Kidney epithelial cell (primary cell): Measurements from ENCODE around the gene ME2. TPM values are rescaled to one million over a fixed set of nuclear protein-coding genes. Genes with fewer than 3 reads are reported as not detected.
"Not testable (repeated sequence)": the region's sequence is repeated elsewhere in the genome, so short reads cannot be mapped to it uniquely, and the experiment has no call there.

Experiments
- DNase-seq: peaks from one replicate; pipeline ENCODE4 v3.0.0-alpha.2; 2010; ENCODE audit warnings: low read depth
- H3K27me3 ChIP-seq: 2 replicates; pipeline ENCODE4 v1.6.0; 2011; ENCODE audit warnings: low read length; ENCODE audit not compliant: control insufficient read depth, insufficient read depth
- H3K36me3 ChIP-seq: 2 replicates; pipeline ENCODE4 v1.5.1; 2011; ENCODE audit warnings: low read length; ENCODE audit not compliant: control insufficient read depth, insufficient read depth
- H3K4me3 ChIP-seq: 2 replicates; pipeline ENCODE4 v1.5.1; 2011; ENCODE audit warnings: low read depth, mild to moderate bottlenecking, control low read depth, low read length
- total RNA-seq: library from RNA; depleted of rRNA; stranded (reverse); fragments of >200 nt; gene quantifications from 2 replicates; pipeline ENCODE4 v1.2.3, GENCODE V29; 2015
- TF ChIP-seq, protein P1 (sequence below): IDR thresholded peaks from 2 replicates; pipeline ENCODE4 v1.5.1; 2011; ENCODE audit warnings: mild to moderate bottlenecking, moderate library complexity, low read length, control low read depth, inconsistent platforms; ENCODE audit not compliant: insufficient read depth, poor library complexity, severe bottlenecking

Gene ME2
- total RNA-seq, 1 donor from 2014 or later: 72.4 TPM

DNA sequence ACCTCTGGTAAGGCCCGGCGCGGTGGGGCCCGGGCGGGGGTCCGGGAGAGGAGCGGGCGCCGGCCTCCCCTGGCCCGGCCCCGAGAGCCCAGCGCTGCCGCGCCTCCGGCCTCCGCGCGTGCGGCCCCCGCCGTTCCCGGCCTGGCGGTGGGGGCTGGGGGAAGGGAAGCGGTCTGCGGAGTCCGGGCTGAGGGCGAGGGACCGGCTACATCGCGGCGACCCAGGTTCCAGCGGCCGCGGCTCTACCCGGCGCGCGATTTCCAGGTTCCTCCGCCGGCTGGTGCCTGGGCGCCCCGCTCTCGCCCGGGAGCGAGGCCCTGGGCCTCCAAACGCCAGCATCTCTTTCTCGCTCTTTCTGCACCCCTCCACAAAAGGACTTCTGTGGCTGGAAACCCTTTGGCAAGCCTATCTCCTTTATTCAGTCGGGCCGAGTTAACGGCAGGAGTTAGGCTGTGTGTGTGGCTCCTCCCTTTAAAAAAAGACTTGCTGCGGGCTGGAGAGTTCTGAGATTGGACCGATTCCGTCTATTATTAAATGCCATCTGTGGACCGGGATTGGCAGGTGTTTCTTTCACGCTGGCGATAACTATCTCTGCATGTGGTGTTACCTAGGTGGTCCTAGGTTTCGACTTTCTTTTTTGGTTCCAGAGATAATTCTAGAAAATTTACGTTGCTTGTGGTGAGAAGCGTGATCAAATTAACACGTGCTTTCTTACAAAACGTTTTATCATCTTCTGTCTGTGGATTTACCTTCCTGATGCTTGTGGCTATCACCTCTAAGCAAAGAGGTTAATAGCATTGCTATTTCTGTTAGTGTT, 592 bp downstream of the ME2 start:
- no peaks in the 10 kb centered on the region for H3K27me3 ChIP-seq
- H3K36me3 ChIP-seq: no peaks in the 10 kb centered on the region
- TF ChIP-seq, protein P1, sequence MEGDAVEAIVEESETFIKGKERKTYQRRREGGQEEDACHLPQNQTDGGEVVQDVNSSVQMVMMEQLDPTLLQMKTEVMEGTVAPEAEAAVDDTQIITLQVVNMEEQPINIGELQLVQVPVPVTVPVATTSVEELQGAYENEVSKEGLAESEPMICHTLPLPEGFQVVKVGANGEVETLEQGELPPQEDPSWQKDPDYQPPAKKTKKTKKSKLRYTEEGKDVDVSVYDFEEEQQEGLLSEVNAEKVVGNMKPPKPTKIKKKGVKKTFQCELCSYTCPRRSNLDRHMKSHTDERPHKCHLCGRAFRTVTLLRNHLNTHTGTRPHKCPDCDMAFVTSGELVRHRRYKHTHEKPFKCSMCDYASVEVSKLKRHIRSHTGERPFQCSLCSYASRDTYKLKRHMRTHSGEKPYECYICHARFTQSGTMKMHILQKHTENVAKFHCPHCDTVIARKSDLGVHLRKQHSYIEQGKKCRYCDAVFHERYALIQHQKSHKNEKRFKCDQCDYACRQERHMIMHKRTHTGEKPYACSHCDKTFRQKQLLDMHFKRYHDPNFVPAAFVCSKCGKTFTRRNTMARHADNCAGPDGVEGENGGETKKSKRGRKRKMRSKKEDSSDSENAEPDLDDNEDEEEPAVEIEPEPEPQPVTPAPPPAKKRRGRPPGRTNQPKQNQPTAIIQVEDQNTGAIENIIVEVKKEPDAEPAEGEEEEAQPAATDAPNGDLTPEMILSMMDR: no peak
- DNase-seq: no peak
- peak overlapping the region; percentile 69 for H3K4me3 ChIP-seq

DNA sequence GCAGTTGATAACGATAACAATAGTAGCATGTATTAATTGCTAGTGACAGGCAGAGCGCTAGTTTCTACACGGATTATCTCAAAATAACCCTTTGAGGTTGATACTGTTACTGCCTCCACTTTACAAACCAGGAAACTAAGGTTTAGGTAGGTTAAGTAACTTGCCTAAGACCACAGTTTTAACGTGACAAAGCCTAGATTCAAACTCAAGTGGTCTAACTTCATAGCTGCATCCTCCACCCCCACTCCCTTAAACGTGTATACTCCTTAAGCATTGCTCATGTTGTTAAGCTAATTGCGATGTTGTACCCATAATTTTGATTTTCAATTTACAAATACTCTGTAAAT, 1.2 kb downstream of the ME2 start:
- peak overlapping the region; percentile 69 for H3K4me3 ChIP-seq
- TF ChIP-seq, protein P1: no peak
- H3K36me3 ChIP-seq: no peaks in the 10 kb centered on the region
- DNase-seq: no peak
- no peaks in the 10 kb centered on the region for H3K27me3 ChIP-seq

DNA sequence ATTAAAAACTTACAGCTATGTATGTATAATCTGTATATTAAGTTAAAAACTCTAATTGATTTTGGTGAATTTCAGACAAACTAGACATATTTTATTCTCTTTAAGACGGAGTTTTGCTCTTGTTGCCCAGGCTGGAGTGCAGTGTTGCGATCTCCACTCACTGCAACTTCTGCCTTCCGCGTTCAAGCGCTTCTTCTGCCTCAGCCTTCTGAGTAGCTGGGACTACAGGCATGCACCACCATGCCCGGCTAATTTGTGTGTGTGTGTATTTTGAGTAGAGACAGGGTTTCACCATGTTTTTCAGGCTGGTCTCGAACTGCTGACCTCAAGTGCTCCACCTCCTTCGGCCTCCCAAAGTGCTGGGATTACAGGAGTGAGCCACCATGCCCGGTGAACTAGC, 2.0 kb downstream of the ME2 start:
- H3K27me3 ChIP-seq, H3K36me3 ChIP-seq, H3K4me3 ChIP-seq, DNase-seq: not testable (repeated sequence)

DNA sequence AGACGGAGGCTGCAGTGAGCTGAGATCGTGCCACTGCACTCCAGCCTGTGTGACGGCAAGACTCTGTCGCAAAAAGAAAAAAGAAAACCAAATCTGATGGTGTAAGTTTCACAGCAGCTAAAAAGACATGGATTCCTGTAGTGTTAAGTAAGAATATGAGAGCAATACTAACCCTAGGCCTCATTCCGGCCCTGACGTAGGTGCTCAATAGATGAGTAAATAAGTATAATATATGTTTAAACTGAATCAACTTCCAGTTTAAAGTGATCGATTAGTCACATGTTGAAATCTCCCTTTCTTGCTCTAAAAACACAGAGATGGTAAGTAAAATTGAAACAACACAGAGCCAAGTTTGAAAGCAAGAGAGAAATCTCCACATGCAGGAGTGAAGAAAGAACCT, 8.0 kb downstream of the ME2 start:
- DNase-seq: no peak
- no peaks in the 10 kb centered on the region for H3K27me3 ChIP-seq
- no peaks in the 10 kb centered on the region for H3K36me3 ChIP-seq
- TF ChIP-seq, protein P1: no peak
- no peak overlapping the region for H3K4me3 ChIP-seq

DNA sequence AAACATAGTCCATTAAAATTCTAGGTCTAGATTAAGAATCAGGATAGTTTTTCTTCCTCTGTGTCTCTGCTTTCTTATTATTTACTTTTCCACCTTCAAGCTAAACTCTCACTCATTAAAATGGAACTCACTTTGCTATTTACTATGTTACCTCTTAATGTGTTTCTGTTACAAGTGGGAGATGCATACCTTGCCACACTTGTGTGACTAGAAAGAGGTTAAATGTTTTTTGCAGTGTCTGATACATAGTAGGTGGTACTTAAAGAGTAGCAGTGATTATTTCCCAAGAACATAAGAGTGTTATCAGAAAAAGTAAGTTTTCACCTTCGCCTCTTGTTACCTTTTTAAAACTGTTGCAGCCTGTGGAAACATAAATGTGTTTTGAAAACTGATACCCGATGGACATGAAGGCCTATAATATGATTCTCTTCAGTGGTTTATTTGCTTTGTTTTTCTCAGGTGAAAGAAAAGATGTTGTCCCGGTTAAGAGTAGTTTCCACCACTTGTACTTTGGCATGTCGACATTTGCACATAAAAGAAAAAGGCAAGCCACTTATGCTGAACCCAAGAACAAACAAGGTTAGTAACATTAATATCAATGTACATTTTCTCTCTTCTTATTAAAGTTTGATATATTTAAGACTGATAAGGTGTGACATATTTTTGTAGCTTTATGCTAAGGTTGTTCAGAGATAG, 16.6 kb downstream of the ME2 start:
- H3K4me3 ChIP-seq: no peak overlapping the region
- DNase-seq: no peak
- TF ChIP-seq, protein P1: no peak

DNA sequence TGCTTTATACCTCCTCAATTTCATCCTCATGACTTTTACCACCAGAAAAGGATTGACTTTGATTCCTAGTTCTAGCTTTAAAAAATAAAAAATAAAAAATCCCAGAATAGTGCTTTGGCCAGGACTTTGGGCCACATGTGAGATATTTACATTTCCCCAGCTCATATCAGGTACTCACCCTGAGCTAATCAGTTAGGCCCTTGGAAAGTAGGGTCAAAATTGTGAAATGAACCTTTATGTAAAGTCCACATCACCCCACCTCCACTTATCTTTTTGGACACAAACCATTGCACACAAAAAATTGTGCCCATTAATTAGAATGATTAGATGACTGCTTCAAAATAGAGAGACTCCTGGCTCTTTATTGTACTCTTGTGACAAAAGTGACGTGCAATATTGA, 17.2 kb downstream of the ME2 start:
- TF ChIP-seq, protein P1: no peak
- DNase-seq: no peak
- Histone ChIP-seq H3K4me3 (no peak overlapping the region), H3K36me3 (no peaks in the 10 kb centered on the region), H3K27me3 (no peaks in the 10 kb centered on the region)

More for the DNA sequence above, 16.6 kb downstream of the ME2 start:
- no peaks in the 10 kb centered on the region for H3K36me3 ChIP-seq
- H3K27me3 ChIP-seq: no peaks in the 10 kb centered on the region
